GM15510 (cell line): ENCODE measurements around the gene SPATA46.

ENCODE experiments used
- POLR2A ChIP-seq: IDR thresholded peaks from 3 replicates; pipeline ENCODE4 v1.6.1; 2011; ENCODE audit warnings: borderline replicate concordance; ENCODE audit not compliant: insufficient read length; ENCODE audit errors: extremely low read depth

The SPATA46 gene

GRCh38 chr1:162376691-162377090 lies at the start of gene SPATA46:
Gene SPATA46 (minus strand): TSS chr1:162376854. CDS start chr1:162376790, 64 bp downstream.
- no peak for TF ChIP-seq POLR2A

- no peak for TF ChIP-seq POLR2A
These were observed 46.2 kb upstream of the SPATA46 start for GRCh38 chr1:162422662-162423375.

- no peak for TF ChIP-seq POLR2A
These were observed 44.9 kb upstream of the SPATA46 start for GRCh38 chr1:162421258-162422164.

- TF ChIP-seq POLR2A = no peak
These were observed 43.5 kb upstream of the SPATA46 start for GRCh38 chr1:162420120-162420519.

- TF ChIP-seq POLR2A = no peak
These were observed 41.0 kb upstream of the SPATA46 start for GRCh38 chr1:162417650-162418049.

- TF ChIP-seq POLR2A = no peak
These were observed 40.3 kb upstream of the SPATA46 start for GRCh38 chr1:162416909-162417308.

- no peak for TF ChIP-seq POLR2A
These were observed 39.6 kb upstream of the SPATA46 start for GRCh38 chr1:162416215-162416614.

GRCh38 chr1:162412002-162412401 lies 35.3 kb upstream of the SPATA46 start, which contains the start of gene SH2D1B:
Gene SH2D1B (minus strand): TSS chr1:162412136. CDS start chr1:162412016, 120 bp downstream.
- no peak for TF ChIP-seq POLR2A

- no peak for TF ChIP-seq POLR2A
These were observed 30.9 kb upstream of the SPATA46 start for GRCh38 chr1:162407539-162407938.

GRCh38 chr1:162406811-162407210 lies 30.2 kb upstream of the SPATA46 start:
- no peak for TF ChIP-seq POLR2A

- no peak for TF ChIP-seq POLR2A
These were observed 29.1 kb upstream of the SPATA46 start for GRCh38 chr1:162405800-162406199.

- TF ChIP-seq POLR2A = no peak
These were observed 28.0 kb upstream of the SPATA46 start for GRCh38 chr1:162404550-162405160.

- no peak for TF ChIP-seq POLR2A
These were observed 24.2 kb upstream of the SPATA46 start for GRCh38 chr1:162400790-162401355.

- TF ChIP-seq POLR2A = no peak
These were observed 22.4 kb upstream of the SPATA46 start for GRCh38 chr1:162398999-162399580.
